ENCODE data around the gene MAP3K10. TPM values are rescaled to one million over a fixed set of nuclear protein-coding genes. Genes with fewer than 3 reads are reported as not detected.

The MAP3K10 gene
- total and polyA plus RNA-seq, 3 donors from 2014 or later = 23.1 to 35.0 (median 23.8) TPM

GRCh38 chr19:40200341-40201099, 9.3 kb downstream of the MAP3K10 start:
- H3K4me3 ChIP-seq = no peak overlapping the region
- intact Hi-C loops (cut with DNase I; ENCODE audit: low total_unique reads) = no loop called here
- TF ChIP-seq POLR2A (IDR thresholded peaks at IDR 0.05) (no peak), CTCF (IDR thresholded peaks at IDR 0.05) (no peak)
- H3K4me1 ChIP-seq = no peaks in the 10 kb centered on the region
- H3K27ac ChIP-seq = no peak overlapping the region
- 66 to 77% methylated on average over 9 of the region's 9 CpGs for WGBS, 2 donors
- no peaks in the 10 kb centered on the region for H3K27me3 ChIP-seq
- DNase-seq = no peak
- H3K36me3 ChIP-seq (ENCODE audit: low read depth, missing control alignments) = no peaks in the 10 kb centered on the region
- H3K9me3 ChIP-seq = no peaks in the 10 kb centered on the region

- H3K4me3 ChIP-seq = no peak overlapping the region
- no peaks in the 10 kb centered on the region for H3K9me3 ChIP-seq
- no peaks in the 10 kb centered on the region for H3K27me3 ChIP-seq
- no peak overlapping the region for H3K27ac ChIP-seq
- DNase-seq = no peak
- WGBS, 2 donors = 87 to 96% methylated on average over 3 to 12 of the region's 16 CpGs
- no peak for TF ChIP-seq CTCF (IDR thresholded peaks at IDR 0.05)
- no peak for TF ChIP-seq POLR2A (IDR thresholded peaks at IDR 0.05)
- H3K4me1 ChIP-seq = no peaks in the 10 kb centered on the region
- intact Hi-C loops (cut with DNase I; ENCODE audit: low total_unique reads) = no loop called here
- H3K36me3 ChIP-seq (ENCODE audit: low read depth, missing control alignments) = no peaks in the 10 kb centered on the region
Observed at GRCh38 chr19:40204381-40204780, 13.2 kb downstream of the MAP3K10 start.

- Histone ChIP-seq H3K4me1 (no peaks in the 10 kb centered on the region), H3K36me3 (ENCODE audit: low read depth, missing control alignments) (no peaks in the 10 kb centered on the region), H3K27me3 (no peaks in the 10 kb centered on the region), H3K27ac (no peak overlapping the region), H3K4me3 (no peak overlapping the region), H3K9me3 (no peaks in the 10 kb centered on the region)
- TF ChIP-seq CTCF (IDR thresholded peaks at IDR 0.05) = no peak
- TF ChIP-seq POLR2A (IDR thresholded peaks at IDR 0.05) = no peak
- 63 to 89% methylated on average over 17 to 21 of the region's 21 CpGs for WGBS, 2 donors
- intact Hi-C loops (cut with DNase I; ENCODE audit: low total_unique reads) = no loop called here
- no peak for DNase-seq
Observed at GRCh38 chr19:40205760-40206159, 14.5 kb downstream of the MAP3K10 start.

- Histone ChIP-seq H3K4me1 (no peaks in the 10 kb centered on the region), H3K27ac (no peak overlapping the region), H3K9me3 (no peaks in the 10 kb centered on the region), H3K4me3 (no peak overlapping the region), H3K36me3 (ENCODE audit: low read depth, missing control alignments) (no peaks in the 10 kb centered on the region), H3K27me3 (no peaks in the 10 kb centered on the region)
- no peak for TF ChIP-seq CTCF (IDR thresholded peaks at IDR 0.05)
- TF ChIP-seq POLR2A (IDR thresholded peaks at IDR 0.05) = no peak
- no peak for DNase-seq
- intact Hi-C loops (cut with DNase I; ENCODE audit: low total_unique reads) = no loop called here
- WGBS, 2 donors = 98 to 99% methylated on average over 5 of the region's 5 CpGs
Observed at GRCh38 chr19:40208602-40209001, 17.4 kb downstream of the MAP3K10 start.

GRCh38 chr19:40210889-40211288, 19.7 kb downstream of the MAP3K10 start:
- Histone ChIP-seq H3K27me3 (no peaks in the 10 kb centered on the region), H3K36me3 (ENCODE audit: low read depth, missing control alignments) (no peaks in the 10 kb centered on the region), H3K4me3 (no peak overlapping the region), H3K27ac (no peak overlapping the region), H3K9me3 (no peaks in the 10 kb centered on the region), H3K4me1 (no peaks in the 10 kb centered on the region)
- 96 to 97% methylated on average over 5 of the region's 5 CpGs for WGBS, 2 donors
- intact Hi-C loops (cut with DNase I; ENCODE audit: low total_unique reads) = no loop called here
- TF ChIP-seq POLR2A (IDR thresholded peaks at IDR 0.05) (no peak), CTCF (IDR thresholded peaks at IDR 0.05) (no peak)
- DNase-seq = no peak

Data from testis (tissue), 3 donors.